Measurements from ENCODE around the gene TMEM203.

TMEM203 gene

DNA sequence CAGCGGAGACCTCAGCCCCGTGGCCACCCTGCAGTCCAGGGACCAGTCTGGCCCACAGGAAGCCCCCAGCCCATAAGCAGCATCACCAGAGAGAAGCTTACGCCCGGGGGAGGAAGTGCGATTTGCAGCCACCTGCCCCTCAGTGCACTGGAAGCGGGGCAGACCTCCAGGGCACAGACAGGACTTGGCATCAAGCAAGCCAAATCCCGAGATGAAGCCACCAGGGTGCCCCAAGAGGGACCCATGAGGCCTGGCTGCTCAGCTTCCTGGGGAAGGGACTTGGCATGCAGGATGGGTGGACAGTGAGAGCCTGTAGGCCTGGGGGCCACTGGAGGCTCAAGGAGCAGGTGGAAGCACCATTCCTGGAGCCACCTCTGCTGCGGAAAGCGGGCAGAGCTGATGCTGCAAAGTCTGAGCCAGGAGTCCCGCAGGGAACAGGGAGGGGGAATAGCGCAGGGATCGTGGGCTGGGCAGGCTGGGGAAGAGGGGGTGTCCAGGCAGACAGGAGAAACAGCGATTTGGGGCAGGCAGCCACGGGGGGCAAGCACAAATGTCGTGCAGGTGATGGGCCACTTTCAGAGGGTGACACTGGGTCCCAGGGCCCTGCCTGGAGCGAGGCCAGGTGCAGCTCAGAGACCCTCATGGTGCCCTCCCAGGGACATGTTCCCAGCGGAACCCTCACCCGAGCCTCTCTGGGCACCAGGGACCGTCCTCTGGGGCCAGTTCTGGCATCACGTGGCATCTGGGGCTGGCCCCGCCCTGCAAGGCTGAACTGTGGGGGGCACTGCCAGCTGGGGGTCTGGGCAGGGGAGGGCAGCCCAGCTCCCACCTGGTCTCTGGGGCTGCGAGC is 38.8 kb downstream of the TMEM203 start:
- DNase-seq (ENCODE audit: extremely low read depth, low read depth), result no peak
- TF ChIP-seq, protein P1, sequence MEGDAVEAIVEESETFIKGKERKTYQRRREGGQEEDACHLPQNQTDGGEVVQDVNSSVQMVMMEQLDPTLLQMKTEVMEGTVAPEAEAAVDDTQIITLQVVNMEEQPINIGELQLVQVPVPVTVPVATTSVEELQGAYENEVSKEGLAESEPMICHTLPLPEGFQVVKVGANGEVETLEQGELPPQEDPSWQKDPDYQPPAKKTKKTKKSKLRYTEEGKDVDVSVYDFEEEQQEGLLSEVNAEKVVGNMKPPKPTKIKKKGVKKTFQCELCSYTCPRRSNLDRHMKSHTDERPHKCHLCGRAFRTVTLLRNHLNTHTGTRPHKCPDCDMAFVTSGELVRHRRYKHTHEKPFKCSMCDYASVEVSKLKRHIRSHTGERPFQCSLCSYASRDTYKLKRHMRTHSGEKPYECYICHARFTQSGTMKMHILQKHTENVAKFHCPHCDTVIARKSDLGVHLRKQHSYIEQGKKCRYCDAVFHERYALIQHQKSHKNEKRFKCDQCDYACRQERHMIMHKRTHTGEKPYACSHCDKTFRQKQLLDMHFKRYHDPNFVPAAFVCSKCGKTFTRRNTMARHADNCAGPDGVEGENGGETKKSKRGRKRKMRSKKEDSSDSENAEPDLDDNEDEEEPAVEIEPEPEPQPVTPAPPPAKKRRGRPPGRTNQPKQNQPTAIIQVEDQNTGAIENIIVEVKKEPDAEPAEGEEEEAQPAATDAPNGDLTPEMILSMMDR (IDR thresholded peaks at IDR 0.05; ENCODE audit: low read depth, low read length, missing control alignments), result no peak
- H3K4me3 ChIP-seq (replicated peaks; ENCODE audit: low read depth, low read length), result no peak overlapping the region

DNA sequence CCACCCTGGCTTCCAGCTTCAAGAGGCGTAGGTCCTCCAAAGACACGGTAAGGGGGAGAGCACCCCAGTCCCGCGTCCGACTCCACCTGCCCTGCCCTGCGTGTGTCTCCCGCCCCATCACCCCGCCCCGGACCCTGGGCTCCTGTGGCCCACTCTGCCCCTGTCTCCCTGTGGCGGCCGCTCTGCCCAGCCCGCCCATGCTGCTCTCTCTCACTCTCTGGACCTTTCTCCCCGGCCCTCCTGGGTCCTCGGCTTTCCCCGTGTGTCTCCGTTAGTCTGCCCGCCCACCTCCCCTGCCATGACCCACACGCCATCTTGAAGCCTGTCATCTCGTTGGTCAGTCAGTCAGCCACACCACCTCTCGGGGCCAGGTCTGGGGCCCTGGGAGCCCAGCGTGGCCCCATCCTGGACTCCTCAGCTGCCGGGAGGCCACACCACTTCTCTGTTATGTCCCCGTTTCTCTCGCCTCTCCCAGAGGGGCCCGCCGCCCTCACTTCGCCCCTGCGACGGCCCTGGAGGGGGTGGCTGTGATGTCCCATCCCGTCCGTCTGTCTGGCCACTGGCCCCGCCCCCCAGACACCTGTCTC is 40.1 kb downstream of the TMEM203 start:
- TF ChIP-seq, protein P1 (IDR thresholded peaks at IDR 0.05; ENCODE audit: low read depth, low read length, missing control alignments), result no peak
- H3K4me3 ChIP-seq (replicated peaks; ENCODE audit: low read depth, low read length), result no peak overlapping the region
- DNase-seq (ENCODE audit: extremely low read depth, low read depth), result no peak

DNA sequence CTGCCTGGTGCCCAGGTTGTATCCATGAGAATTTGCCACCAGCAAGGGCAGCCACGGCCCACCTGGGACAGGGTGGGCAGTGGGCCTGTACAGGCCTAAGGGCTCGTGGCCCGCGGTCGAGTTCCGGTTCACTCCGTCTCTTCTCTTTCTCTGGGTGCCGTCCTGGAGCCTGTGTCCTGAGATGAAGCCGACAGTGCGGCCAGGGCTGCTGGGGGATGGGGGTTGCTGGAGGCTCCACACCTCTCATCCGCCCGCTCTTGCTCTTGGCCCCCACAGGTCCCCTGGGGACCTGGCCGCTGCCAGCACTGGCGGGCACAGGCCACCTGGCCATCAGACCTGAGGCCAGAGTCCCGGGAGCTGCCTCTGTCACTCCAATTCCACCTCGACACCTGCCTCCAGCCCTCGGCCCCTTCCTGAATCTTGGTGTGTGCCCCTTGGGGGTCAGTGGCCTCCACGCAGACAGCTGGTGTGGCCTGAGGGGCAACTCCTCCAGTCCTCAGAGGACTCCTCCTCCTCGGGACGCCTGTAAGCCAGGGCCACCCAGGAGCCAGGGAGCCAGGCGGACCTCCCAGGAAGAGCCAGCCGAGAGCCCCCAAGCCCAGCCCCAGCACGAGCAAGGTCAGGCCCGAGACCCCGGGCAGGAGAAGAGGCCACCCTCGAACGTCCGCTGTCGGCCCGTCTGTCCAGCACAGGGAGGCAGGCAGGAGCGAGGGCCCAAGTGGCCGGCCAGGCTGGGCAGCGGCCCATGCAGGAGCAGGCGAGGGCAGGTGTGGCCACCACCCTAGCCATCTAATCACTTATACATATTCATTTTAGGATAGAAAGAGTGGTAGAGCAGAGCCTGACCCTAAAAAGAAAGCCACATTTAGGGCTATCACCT is 40.8 kb downstream of the TMEM203 start:
- no peak overlapping the region for H3K4me3 ChIP-seq (replicated peaks; ENCODE audit: low read depth, low read length)
- TF ChIP-seq, protein P1 (IDR thresholded peaks at IDR 0.05; ENCODE audit: low read depth, low read length, missing control alignments), result no peak
- no peak for DNase-seq (ENCODE audit: extremely low read depth, low read depth)

DNA sequence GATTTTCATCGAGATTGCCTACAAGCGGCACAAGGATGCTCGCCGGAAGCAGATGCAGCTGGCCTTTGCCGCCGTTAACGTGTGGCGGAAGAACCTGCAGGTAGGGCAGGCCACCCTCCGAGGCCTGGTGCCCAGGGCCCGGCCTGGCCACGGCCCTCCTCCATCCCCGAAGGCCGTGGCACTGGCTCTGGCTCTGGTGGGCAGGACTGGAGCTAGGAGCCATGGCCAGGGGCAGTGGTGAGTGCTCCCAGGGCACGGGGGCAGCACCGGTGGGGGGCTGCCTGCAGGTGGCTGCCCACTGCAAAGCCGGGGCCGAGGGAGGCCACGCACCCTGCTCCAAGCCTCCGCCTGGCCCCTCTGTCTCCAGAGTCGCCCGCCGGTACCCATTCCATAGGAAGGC is 41.6 kb downstream of the TMEM203 start:
- H3K4me3 ChIP-seq (replicated peaks; ENCODE audit: low read depth, low read length), result no peak overlapping the region
- no peak for DNase-seq (ENCODE audit: extremely low read depth, low read depth)
- TF ChIP-seq, protein P1 (IDR thresholded peaks at IDR 0.05; ENCODE audit: low read depth, low read length, missing control alignments), result no peak

DNA sequence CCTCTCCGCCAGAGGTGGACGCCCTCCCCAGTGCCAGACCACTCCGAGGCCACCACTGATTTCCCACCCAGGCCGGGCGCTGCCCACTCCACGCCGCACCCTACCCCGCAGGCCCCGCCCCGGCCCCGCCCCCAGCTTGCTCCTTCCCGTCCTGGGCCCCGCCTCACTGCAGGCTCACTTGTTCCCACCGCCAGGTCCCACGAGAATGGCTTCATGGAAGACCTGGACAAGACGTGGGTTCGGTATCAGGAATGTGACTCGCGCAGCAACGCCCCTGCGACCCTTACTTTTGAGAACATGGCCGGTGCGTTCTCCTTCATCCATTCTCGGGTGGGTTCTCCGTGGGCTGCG is 42.1 kb downstream of the TMEM203 start:
- no peak for DNase-seq (ENCODE audit: extremely low read depth, low read depth)
- no peak overlapping the region; the same call in 1 of the 2 replicates for H3K4me3 ChIP-seq (replicated peaks; ENCODE audit: low read depth, low read length)
- TF ChIP-seq, protein P1 (IDR thresholded peaks at IDR 0.05; ENCODE audit: low read depth, low read length, missing control alignments), result no peak

DNA sequence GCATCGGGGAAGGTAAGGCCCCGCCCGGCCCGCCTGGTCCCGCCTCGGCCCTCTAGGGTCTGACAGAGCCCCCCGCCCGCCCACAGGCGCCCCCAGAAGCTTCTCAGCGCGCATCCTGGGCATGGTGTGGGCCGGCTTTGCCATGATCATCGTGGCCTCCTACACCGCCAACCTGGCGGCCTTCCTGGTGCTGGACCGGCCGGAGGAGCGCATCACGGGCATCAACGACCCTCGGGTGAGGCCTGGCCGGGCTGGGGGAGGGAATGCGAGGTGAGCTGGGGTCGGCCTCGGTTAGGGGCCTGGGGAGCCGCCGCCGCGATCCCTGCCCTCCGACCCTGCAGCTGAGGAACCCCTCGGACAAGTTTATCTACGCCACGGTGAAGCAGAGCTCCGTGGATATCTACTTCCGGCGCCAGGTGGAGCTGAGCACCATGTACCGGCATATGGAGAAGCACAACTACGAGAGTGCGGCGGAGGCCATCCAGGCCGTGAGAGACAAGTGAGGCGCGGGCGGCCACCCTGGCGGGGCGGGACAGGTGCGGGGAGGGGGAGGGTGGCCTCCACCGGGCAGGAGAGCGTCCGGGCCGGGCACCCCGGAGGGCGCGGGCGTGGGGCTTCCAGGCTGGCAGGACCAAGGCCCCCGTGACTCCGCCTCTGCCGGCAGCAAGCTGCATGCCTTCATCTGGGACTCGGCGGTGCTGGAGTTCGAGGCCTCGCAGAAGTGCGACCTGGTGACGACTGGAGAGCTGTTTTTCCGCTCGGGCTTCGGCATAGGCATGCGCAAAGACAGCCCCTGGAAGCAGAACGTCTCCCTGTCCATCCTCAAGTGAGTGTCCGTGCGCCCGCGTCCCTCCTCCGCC is 42.7 kb downstream of the TMEM203 start:
- no peak overlapping the region; the same call in 1 of the 2 replicates for H3K4me3 ChIP-seq (replicated peaks; ENCODE audit: low read depth, low read length)
- TF ChIP-seq, protein P1 (IDR thresholded peaks at IDR 0.05; ENCODE audit: low read depth, low read length, missing control alignments), result no peak
- no peak for DNase-seq (ENCODE audit: extremely low read depth, low read depth)
